GM12878 (cell line): Measurements from ENCODE around the gene CAPN10. TPM values are rescaled to one million over a fixed set of nuclear protein-coding genes. Genes with fewer than 3 reads are reported as not detected.

Experiments used
- ATAC-seq: fragments of 200-7000 bp; cut with Tn5 transposase; 3 replicates; pipeline ENCODE4 v1.9.1; 2020; ENCODE audit warnings: mild to moderate bottlenecking, moderate library complexity
- BruUV-seq: library from RNA; stranded (reverse); fragments of 400-500 nt; replicated peaks from 2 replicates; lab custom pipeline; 2021; lab: Mats Ljungman, UMichigan
- CTCF ChIA-PET: fragments of 300-600 bp; sonication (Branson Sonifier 250); formaldehyde crosslinking; extraction: SDS; loops from one replicate; lab custom pipeline; 2021; ENCODE audit warnings: inconsistent platforms; lab: Yijun Ruan, JAX
- POLR2A ChIA-PET: fragments of 350-600 bp; formaldehyde crosslinking; extraction: SDS; loops from one replicate; lab custom pipeline; 2021; ENCODE audit warnings: inconsistent platforms; lab: Charles Lee
- RAD21 ChIA-PET: fragments of 300-600 bp; sonication (Branson Sonifier 250); formaldehyde crosslinking; loops from one replicate; lab custom pipeline; 2023; ENCODE audit warnings: antibody characterized with exemption; ENCODE audit not compliant: unreplicated experiment; lab: Charles Lee
- SMC1A ChIA-PET: fragments of 300-600 bp; sonication (Branson Sonifier 250); formaldehyde crosslinking; loops from one replicate; lab custom pipeline; 2023; ENCODE audit not compliant: unreplicated experiment, uncharacterized antibody; lab: Charles Lee
- DNase-seq: peaks from one replicate; pipeline ENCODE4 v3.0.0-alpha.2; 2011; ENCODE audit warnings: low read depth, low spot score
- FAIRE-seq: peaks from 3 replicates; lab custom pipeline; 2011; peaks lifted over from hg19 to GRCh38; lab: Jason Lieb, UNC
- H2AFZ ChIP-seq: 2 replicates; pipeline ENCODE4 v1.6.0; 2011; ENCODE audit warnings: low read depth, low read length, control low read depth; ENCODE audit not compliant: control insufficient read depth
- H3K27ac ChIP-seq: 2 replicates; pipeline ENCODE4 v1.5.1; 2011; ENCODE audit warnings: control low read depth; ENCODE audit not compliant: control insufficient read depth, insufficient read depth
- H3K27me3 ChIP-seq, 2 experiments: replicated peaks in 1 of 2; 2 replicates each; pipeline versions ENCODE4 v1.6.0 to v1.6.1; 2011; ENCODE audit warnings: low read length in 1 of 2; ENCODE audit not compliant: control insufficient read depth in 2 of 2, insufficient read depth in 2 of 2
- H3K36me3 ChIP-seq, 2 experiments: 2 replicates each; pipeline ENCODE4 v1.5.1; 2011; ENCODE audit warnings: low read length in 1 of 2; ENCODE audit not compliant: control insufficient read depth in 2 of 2, insufficient read depth in 2 of 2
- H3K4me1 ChIP-seq: 2 replicates; pipeline ENCODE4 v1.6.1; 2011; ENCODE audit warnings: mild to moderate bottlenecking, low read length, moderate library complexity, mixed read lengths; ENCODE audit not compliant: control insufficient read depth, insufficient read depth
- H3K4me2 ChIP-seq: 2 replicates; pipeline ENCODE4 v1.6.0; 2011; ENCODE audit warnings: control low read depth; ENCODE audit not compliant: control insufficient read depth, insufficient read depth
- H3K4me3 ChIP-seq: fragments of 200-600 bp; sonication (generic); 2 replicates; pipeline ENCODE4 v1.5.1; 2016
- H3K79me2 ChIP-seq: 2 replicates; pipeline ENCODE4 v1.6.0; 2011; ENCODE audit warnings: low read length; ENCODE audit not compliant: control insufficient read depth, insufficient read depth
- H3K9ac ChIP-seq: 2 replicates; pipeline ENCODE4 v1.8.0; 2011; ENCODE audit warnings: low read length, control low read depth, mixed read lengths; ENCODE audit not compliant: control insufficient read depth, insufficient read depth
- H3K9me3 ChIP-seq: replicated peaks from 3 replicates; pipeline ENCODE4 v1.5.1; 2011; ENCODE audit warnings: mild to moderate bottlenecking, low read length; ENCODE audit not compliant: control insufficient read depth, insufficient read depth
- H4K20me1 ChIP-seq: 2 replicates; pipeline ENCODE4 v1.6.0; 2011; ENCODE audit not compliant: control insufficient read depth, insufficient read depth
- BRCA1 ChIP-seq: IDR thresholded peaks from 2 replicates; pipeline ENCODE4 v1.6.1; 2011; ENCODE audit warnings: low read depth, low read length, improper control_type of control experiment
- CEBPB ChIP-seq, 2 experiments: fragments of 150-350 bp in 1 of 2; IDR thresholded peaks; 2 replicates each; pipeline ENCODE4 v1.6.1; 2012 to 2014; ENCODE audit warnings: low read depth in 2 of 2, low read length in 2 of 2, borderline replicate concordance in 1 of 2, inconsistent platforms in 1 of 2
- E2F8 ChIP-seq: fragments of 450-650 bp; IDR thresholded peaks from 2 replicates; pipeline ENCODE4 v1.6.1; 2018; ENCODE audit warnings: mild to moderate bottlenecking, low read depth, moderate library complexity; ENCODE audit not compliant: partially characterized antibody
- RELB ChIP-seq: fragments of 450-650 bp; IDR thresholded peaks from 2 replicates; pipeline ENCODE4 v1.6.1; 2017; ENCODE audit warnings: low read depth, mild to moderate bottlenecking, moderate library complexity
- RUNX3 ChIP-seq: IDR thresholded peaks from 2 replicates; pipeline ENCODE4 v1.6.1; 2012; ENCODE audit warnings: low read length, inconsistent platforms
- SMAD5 ChIP-seq: IDR thresholded peaks from 2 replicates; pipeline ENCODE4 v1.6.1; 2016; ENCODE audit warnings: antibody characterized with exemption, low read depth
- SUPT20H ChIP-seq: IDR thresholded peaks from 2 replicates; pipeline ENCODE4 v1.6.1; 2011; ENCODE audit warnings: low read depth, mild to moderate bottlenecking, low read length, moderate library complexity, borderline replicate concordance; ENCODE audit not compliant: control insufficient read depth
- YY1 ChIP-seq: IDR thresholded peaks from 2 replicates; pipeline ENCODE4 v1.6.1; 2011; ENCODE audit warnings: low read depth, mild to moderate bottlenecking, low read length
- ZBED1 ChIP-seq: IDR thresholded peaks from 2 replicates; pipeline ENCODE4 v1.6.1; 2016; ENCODE audit warnings: borderline replicate concordance
- ZSCAN29 ChIP-seq: fragments of 450-650 bp; IDR thresholded peaks from 2 replicates; pipeline ENCODE4 v1.6.1; 2017; ENCODE audit warnings: mild to moderate bottlenecking, moderate library complexity
- WGBS: methylation state at CpG from one replicate; pipeline ENCODE4 v1.1.6; 2016; ENCODE audit warnings: low lambda C conversion rate; ENCODE audit not compliant: insufficient replicate concordance, insufficient coverage; ENCODE audit errors: missing lambda C conversion rate; 5-methylcytosine and 5-hydroxymethylcytosine counted together
- in situ Hi-C: fragments of 300-500 bp; cut with MboI; formaldehyde crosslinking; loops from 9 replicates; pipeline ENCODE4 v1.14.3; 2018; ENCODE audit warnings: mixed read lengths
- intact Hi-C: fragments of 100-400 bp; cut with micrococcal nuclease; formaldehyde crosslinking; loops from one replicate; pipeline ENCODE4 v1.14.2; 2022; ENCODE audit not compliant: unreplicated experiment
- polyA plus RNA-seq, 11 experiments: library from polyadenylated mRNA; depleted of rRNA in 4 of 11; unstranded in 6 of 11; stranded (reverse) in 5 of 11; fragments of >200 nt; fragmentation: Nextera tagmentation in 4 of 11; fragmentation: Illumina TruSeq in 1 of 11; extraction: Ambion mirVana in 4 of 11; extraction: Trizol in 1 of 11; gene quantifications; 1 replicate in 1 of 11; 2 replicates in 10 of 11; pipeline versions ENCODE4 v1.2.1 to v1.2.3, GENCODE V29; 2011 to 2016; ENCODE audit warnings: inconsistent platforms in 2 of 11, missing spikeins in 2 of 11, low read depth in 1 of 11
- total RNA-seq, 4 experiments: library from RNA; depleted of rRNA in 3 of 4; stranded (reverse); fragments of >200 nt in 3 of 4; fragmentation: Illumina TruSeq in 1 of 4; extraction: Trizol in 1 of 4; gene quantifications; 2 replicates each; pipeline versions ENCODE4 v1.2.1 to v1.2.3, GENCODE V29; 2013 to 2021

The CAPN10 gene
- total and polyA plus RNA-seq, 10 of the 15 experiments (the other 5 are each of a cell fraction or from before 2014, with no cell fraction given) = 0.37 to 40.6 (median 17.5) TPM

GRCh38 chr2:240572141-240573031 lies 14.1 kb upstream of the CAPN10 start (continued):
- TF ChIP-seq YY1 = no peak

- Histone ChIP-seq H3K4me1 (peaks cover 12% of the 10 kb centered on the region), H3K27me3 (no peaks in the 10 kb centered on the region), H3K9ac (no peak overlapping the region), H3K4me3 (no peak overlapping the region), H3K4me2 (no peak overlapping the region), H3K27ac (no peak overlapping the region), H3K36me3 (peaks cover 0 to 7% of the 10 kb centered on the region in 2 experiments; a peak in 3 of 4 replicates), H3K79me2 (peaks cover 17% of the 10 kb centered on the region), H4K20me1 (no peaks in the 10 kb centered on the region; the same call in 1 of the 2 replicates), H2AFZ (no peak overlapping the region), H3K9me3 (no peaks in the 10 kb centered on the region)
- no TSS peak for BruUV-seq
- no peak for DNase-seq
- ChIA-PET POLR2A (interaction anchor here (0.6 kb wide), 1 partner anchor 47 kb away, joined by 3 read pairs; no protein-coding TSS in a partner anchor), RAD21 (no interaction called here), SMC1A (no interaction called here), CTCF (interaction anchor here (0.6 to 1.4 kb wide), 2 partner anchors 12 kb away, joined by 3 read pairs; no protein-coding TSS in a partner anchor)
- ATAC-seq = no peak
- no peak for FAIRE-seq
- intact Hi-C loops (no loop called here), in situ Hi-C loops (no loop called here)
- TF ChIP-seq SUPT20H (no peak), RELB (no peak), ZSCAN29 (no peak), CEBPB (IDR thresholded peaks at IDR 0.05; ENCODE audit: borderline replicate concordance in 1 of 2, low read depth in 2 of 2, low read length in 2 of 2) (no peak), BRCA1 (no peak), RUNX3 (no peak), ZBED1 (no peak), SMAD5 (no peak), E2F8 (no peak)
- WGBS = 85% methylated on average over 20 of the region's 20 CpGs
Measured at GRCh38 chr2:240573071-240573515, 13.4 kb upstream of the CAPN10 start.
